GM19193 (cell line): Measurements from ENCODE around the gene GAD1.

Experiments used
- POLR2A ChIP-seq: IDR thresholded peaks from 4 replicates; pipeline ENCODE4 v1.6.1; 2011; ENCODE audit not compliant: insufficient read depth, insufficient read length; ENCODE audit errors: extremely low read depth

The GAD1 gene

GRCh38 chr2:170816504-170817092 lies at the start of gene GAD1:
Gene GAD1, plus strand, starts transcription at chr2:170816887. Its CDS starts 1,705 bp downstream, at chr2:170818592.
- no peak for TF ChIP-seq POLR2A

DNA sequence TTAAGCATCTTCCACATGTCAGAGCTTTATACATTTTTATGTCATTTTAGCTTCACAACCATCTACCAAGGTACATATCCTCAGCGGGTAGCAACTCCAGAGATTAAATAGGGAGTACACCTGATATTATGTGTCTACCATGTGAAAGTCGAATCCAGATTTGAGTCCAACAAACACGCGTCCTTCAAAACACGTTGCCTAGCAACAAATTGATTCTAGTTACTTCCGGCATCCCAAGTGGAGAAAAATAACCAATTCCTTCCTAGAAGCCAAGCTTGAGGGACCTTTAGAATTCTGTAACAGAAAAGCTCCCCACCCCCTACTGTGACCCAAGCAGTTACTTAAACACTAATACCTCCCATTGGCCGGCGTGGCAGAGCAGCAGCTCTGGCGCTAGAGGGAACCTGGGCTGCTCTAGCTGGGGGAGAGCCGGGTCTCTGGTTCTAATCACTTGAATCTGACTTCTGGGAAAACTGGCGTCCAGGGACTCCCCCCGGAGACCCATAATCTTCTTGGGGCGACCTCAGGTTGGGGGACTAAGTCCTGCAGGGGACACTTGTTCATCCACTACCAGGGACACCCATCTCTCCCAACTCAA lies 46.6 kb upstream of the GAD1 start, which contains the start of gene ERICH2:
Gene ERICH2 (plus strand): TSS at position 371 of the 598 bp plus-strand sequence. CDS start 304 bp downstream, outside the sequence.
- TF ChIP-seq POLR2A, result no peak

- TF ChIP-seq POLR2A, result no peak
Measured at GRCh38 chr2:170770606-170771420, 45.9 kb upstream of the GAD1 start.

DNA sequence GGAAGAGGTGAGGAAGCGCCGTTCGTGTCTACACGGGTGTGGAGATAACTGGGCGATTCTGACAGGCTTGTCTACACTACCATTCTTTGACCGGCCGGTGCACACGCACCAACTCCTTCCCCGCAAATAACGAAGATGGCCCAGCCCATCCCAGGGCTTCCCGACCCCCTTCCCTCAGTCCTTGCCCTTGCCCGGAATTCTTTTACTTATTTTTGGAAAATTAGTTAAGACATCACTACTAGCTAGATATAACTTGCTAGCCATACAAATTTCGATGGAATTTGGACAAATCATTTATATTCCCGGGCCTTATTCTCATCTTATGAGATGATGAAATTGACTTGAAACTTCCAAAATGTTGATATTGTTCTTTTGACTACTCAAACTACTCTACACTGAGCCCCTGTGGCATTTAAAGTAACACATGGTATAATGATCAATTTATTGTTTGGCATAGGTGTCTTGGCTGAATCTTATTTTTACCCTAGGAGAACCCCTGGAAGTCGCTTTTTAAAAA lies 45.2 kb upstream of the GAD1 start:
- TF ChIP-seq POLR2A, result no peak

- no peak for TF ChIP-seq POLR2A
Measured at GRCh38 chr2:170772295-170772694, 44.4 kb upstream of the GAD1 start.

DNA sequence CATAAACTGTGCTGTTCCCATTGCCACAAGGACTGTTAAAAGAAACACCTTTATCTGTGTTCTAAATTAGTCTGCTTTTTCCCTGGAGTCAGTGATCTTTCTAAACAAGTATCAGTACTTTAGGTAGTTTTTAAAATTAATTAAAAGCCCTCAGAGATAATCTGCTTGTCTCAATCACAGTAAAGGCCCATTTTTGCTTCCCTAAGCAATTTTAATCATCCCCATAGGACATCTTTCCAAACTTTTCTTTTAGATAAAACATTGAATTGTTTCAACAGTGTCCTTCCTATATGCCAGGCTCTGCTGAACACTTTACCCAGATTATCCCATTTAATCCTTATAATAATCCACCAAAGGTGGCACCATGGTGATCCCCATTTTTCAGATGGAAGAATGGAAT lies 42.6 kb upstream of the GAD1 start:
- no peak for TF ChIP-seq POLR2A

GRCh38 chr2:170778900-170779299 lies 37.8 kb upstream of the GAD1 start:
- no peak for TF ChIP-seq POLR2A

GRCh38 chr2:170779304-170779703 lies 37.4 kb upstream of the GAD1 start:
- TF ChIP-seq POLR2A, result no peak

DNA sequence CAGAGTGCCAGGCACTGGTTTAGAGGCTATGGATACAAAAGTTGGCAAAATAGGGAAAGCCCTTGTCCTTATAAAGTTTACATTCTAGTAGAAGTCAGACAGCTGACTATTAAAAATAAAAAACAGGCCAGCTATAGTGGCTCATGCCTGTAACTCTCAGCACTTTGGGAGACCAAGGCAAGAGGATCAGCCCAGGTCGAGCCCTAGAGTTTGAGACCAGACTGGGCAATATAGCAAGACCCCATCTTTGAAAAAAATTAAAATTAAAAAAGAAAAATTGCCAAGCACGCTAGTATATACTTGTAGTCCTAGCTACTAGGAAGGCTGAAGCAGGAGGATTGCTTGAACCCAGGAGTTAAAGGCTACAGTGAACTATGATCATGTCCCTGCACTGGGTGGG lies 34.0 kb upstream of the GAD1 start:
- no peak for TF ChIP-seq POLR2A

DNA sequence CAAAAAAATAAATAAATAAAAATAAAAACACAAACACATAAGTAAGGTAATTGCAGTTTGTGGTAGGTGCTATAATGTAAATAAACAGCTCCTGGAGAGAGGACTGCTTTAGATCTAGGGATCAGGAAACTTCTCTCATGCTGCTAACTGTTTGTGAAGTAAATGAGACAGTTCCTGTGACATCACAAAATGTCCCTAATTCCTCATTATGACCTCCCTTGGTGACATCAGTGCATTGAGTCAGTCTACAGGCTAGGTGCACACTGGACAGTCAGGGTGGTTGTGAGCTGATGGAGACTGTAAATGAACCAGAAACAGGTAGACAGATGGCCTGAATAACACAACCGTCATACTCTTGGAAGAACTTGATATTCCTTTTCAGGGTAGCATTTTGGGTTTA lies 33.1 kb upstream of the GAD1 start:
- no peak for TF ChIP-seq POLR2A

DNA sequence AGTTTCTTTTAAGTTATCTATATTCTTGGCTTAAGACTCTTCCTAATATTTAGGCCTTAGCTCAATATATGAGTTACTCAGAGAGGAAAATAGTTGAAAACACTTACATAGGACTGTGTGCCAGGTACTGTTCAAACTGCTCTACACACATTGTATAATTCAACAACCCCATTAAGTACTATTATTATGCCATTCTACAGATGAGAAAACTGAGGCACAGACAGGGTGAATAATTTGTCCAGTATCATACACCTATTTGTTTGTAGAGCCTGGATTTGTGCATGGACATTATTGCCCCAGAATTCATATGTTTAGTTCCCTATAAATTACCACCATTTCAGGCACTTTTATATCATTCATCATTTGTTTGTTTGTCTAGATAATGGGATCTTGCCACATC lies 17.7 kb upstream of the GAD1 start:
- TF ChIP-seq POLR2A, result no peak

- TF ChIP-seq POLR2A, result no peak
Measured at GRCh38 chr2:170806548-170806947, 10.1 kb upstream of the GAD1 start.

- no peak for TF ChIP-seq POLR2A
Measured at GRCh38 chr2:170812710-170813600, 3.7 kb upstream of the GAD1 start.
